GM23248 (cell line): ENCODE results near the gene CACNG4.

ENCODE experiments used
- EZH2 ChIP-seq: fragments of 200-600 bp; sonication (generic); IDR thresholded peaks from 2 replicates; pipeline ENCODE4 v1.6.1; 2018; ENCODE audit warnings: antibody characterized with exemption, mild to moderate bottlenecking; ENCODE audit not compliant: insufficient read depth, poor library complexity, severe bottlenecking
- EZH2phosphoT487 ChIP-seq: fragments of 200-600 bp; sonication (generic); IDR thresholded peaks from 2 replicates; pipeline ENCODE4 v1.6.1; 2018; ENCODE audit warnings: antibody characterized with exemption, moderate library complexity, mild to moderate bottlenecking, low read depth; ENCODE audit not compliant: insufficient read depth

DNA sequence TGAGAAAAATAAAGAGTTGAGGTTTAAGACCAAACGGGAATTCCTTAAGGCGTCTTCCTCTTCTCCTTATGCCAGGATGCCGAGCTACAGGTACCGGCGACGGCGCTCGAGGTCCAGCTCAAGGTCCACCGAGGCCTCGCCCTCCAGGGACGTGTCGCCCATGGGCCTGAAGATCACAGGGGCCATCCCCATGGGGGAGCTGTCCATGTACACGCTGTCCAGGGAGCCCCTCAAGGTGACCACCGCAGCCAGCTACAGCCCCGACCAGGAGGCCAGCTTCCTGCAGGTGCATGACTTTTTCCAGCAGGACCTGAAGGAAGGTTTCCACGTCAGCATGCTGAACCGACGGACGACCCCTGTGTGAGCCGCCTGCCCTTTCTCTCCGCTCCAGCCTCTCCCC lies 66.1 kb downstream of the CACNG4 start:
- no peak for TF ChIP-seq EZH2
- TF ChIP-seq EZH2phosphoT487: no peak
